ENCODE data around the gene ZNF710.

Gene ZNF710

DNA sequence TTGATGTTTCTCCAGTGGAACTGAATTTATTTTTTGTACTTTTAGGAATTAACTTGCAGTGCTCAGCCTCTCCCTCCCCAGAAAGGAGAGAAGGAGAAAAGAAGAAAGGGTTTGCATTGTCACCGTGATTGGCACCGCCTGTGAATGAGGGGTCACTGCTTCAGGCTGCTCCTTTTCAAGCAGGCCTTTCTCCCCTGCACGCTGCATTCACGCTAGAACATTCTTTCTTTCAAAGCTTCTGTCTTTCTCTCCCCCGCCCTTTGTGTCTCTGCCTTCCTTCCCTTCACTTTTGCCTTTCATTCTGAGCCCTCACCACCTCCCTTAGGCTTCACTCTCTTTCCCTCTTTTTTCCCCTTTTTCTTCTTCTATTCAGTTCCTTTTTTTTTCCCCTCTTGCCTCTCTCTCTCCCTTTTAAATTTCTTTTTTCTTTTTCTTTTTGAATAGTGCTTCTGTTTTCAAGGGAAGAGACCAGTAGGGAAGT is 42.4 kb downstream of the ZNF710 start:
- in situ Hi-C loops (cut with MboI; ENCODE audit: low sequenced_read_pairs): no loop called here
- H3K9me3 ChIP-seq: no peaks in the 10 kb centered on the region
- no peaks in the 10 kb centered on the region for H3K4me1 ChIP-seq
- DNase-seq (ENCODE audit: low spot score in 2 of 2): no peak
- H3K4me3 ChIP-seq: no peak overlapping the region
- H3K27me3 ChIP-seq (ENCODE audit: low read depth): no peaks in the 10 kb centered on the region
- H3K36me3 ChIP-seq (replicated peaks): no peaks in the 10 kb centered on the region

DNA sequence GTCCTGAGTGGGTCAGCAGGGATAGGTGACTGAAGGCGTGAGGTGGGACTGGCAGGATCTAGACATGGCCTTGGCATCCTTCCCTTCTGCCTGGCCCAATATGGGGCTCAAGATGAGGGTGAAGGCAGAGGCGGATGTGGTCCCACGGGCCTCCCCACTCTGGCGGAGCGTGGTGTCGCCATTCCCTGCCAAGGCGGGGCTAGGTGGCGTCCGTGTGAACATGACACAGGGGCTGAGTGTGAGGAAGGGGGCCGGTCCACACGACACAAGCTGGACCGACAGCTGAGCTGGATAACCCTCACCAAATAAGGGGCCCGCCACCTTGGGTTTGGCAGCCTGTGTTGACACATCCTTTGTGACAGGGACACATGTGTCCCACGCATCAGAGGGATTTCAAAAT is 43.1 kb downstream of the ZNF710 start:
- Histone ChIP-seq H3K9me3 (no peaks in the 10 kb centered on the region), H3K36me3 (replicated peaks) (no peaks in the 10 kb centered on the region), H3K27me3 (ENCODE audit: low read depth) (no peaks in the 10 kb centered on the region), H3K4me3 (no peak overlapping the region), H3K4me1 (no peaks in the 10 kb centered on the region)
- DNase-seq (ENCODE audit: low spot score in 2 of 2): no peak
- in situ Hi-C loops (cut with MboI; ENCODE audit: low sequenced_read_pairs): no loop called here

DNA sequence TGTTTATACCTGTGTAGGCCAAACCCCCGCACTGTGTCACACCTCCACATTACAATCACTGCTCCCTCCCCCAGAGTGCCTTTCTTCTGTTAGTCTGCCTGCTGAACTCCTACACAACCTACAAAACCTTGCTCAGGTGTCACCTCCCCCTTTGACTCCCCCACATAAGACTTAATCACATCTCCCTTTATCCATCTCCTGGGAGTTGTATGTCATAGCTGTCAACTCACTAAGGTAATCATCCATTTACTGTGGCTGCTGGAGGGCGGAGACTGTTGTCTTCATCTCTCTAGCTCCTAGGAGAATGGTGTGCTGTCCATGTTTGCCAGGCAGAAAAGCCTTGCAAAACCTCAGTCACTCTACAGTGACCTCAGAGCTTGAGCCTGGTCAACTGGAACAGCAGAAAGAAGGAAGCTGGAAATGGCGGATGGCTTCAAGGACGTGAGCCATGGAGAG is 43.8 kb downstream of the ZNF710 start:
- H3K4me3 ChIP-seq: no peak overlapping the region
- H3K36me3 ChIP-seq (replicated peaks): no peaks in the 10 kb centered on the region
- no peaks in the 10 kb centered on the region for H3K27me3 ChIP-seq (ENCODE audit: low read depth)
- in situ Hi-C loops (cut with MboI; ENCODE audit: low sequenced_read_pairs): no loop called here
- no peak for DNase-seq (ENCODE audit: low spot score in 2 of 2)
- H3K9me3 ChIP-seq: no peaks in the 10 kb centered on the region
- no peaks in the 10 kb centered on the region for H3K4me1 ChIP-seq

DNA sequence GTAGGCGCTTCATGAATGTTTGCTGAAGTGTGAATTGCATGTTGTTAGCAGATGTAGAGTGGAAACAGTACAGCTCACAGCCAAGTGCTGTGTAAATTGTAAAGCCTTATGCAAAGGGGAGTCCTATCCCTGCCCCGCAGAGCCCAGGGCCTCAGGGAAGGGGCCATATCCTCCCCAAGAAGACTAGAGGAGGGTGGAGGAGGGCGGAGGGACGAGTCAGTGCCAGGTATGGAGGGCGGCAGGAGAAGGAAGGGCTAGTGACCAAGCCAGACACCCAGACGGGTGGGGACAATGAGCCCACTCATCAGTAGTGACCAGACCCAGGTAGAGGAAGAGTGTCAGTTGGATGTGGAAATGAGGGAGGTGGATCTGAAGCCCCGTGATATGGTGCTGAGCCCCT is 45.2 kb downstream of the ZNF710 start:
- no peaks in the 10 kb centered on the region for H3K36me3 ChIP-seq (replicated peaks)
- in situ Hi-C loops (cut with MboI; ENCODE audit: low sequenced_read_pairs): no loop called here
- H3K9me3 ChIP-seq: no peaks in the 10 kb centered on the region
- no peaks in the 10 kb centered on the region for H3K4me1 ChIP-seq
- H3K27me3 ChIP-seq (ENCODE audit: low read depth): no peaks in the 10 kb centered on the region
- H3K4me3 ChIP-seq: no peak overlapping the region
- DNase-seq (ENCODE audit: low spot score in 2 of 2): no peak

DNA sequence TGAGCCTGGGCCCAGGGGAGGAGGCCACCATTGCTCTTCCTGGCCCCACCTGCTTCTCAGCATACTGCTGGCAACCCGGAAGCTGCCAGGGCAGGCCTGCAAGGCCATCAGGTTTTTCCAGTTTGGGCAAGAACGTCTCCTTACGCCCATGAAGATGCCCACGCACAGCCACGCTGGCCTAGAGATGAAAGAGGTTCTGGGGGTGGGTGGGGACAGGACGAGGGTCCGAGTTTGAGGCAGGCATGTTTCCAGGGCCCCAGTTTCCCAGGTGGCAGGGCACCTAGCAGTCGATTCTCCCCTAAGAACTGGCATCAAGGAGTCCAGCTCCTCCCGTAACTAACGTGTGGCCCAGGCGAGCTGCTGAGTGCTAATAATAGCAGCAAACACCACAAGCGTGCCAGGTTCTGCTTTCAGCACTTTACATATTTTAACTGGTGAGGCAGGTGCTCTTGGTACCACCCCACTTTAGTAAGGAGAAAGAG is 45.8 kb downstream of the ZNF710 start:
- no peaks in the 10 kb centered on the region for H3K27me3 ChIP-seq (ENCODE audit: low read depth)
- no peak overlapping the region for H3K4me3 ChIP-seq
- no peaks in the 10 kb centered on the region for H3K36me3 ChIP-seq (replicated peaks)
- in situ Hi-C loops (cut with MboI; ENCODE audit: low sequenced_read_pairs): no loop called here
- H3K9me3 ChIP-seq: no peaks in the 10 kb centered on the region
- no peak for DNase-seq (ENCODE audit: low spot score in 2 of 2)
- no peaks in the 10 kb centered on the region for H3K4me1 ChIP-seq

DNA sequence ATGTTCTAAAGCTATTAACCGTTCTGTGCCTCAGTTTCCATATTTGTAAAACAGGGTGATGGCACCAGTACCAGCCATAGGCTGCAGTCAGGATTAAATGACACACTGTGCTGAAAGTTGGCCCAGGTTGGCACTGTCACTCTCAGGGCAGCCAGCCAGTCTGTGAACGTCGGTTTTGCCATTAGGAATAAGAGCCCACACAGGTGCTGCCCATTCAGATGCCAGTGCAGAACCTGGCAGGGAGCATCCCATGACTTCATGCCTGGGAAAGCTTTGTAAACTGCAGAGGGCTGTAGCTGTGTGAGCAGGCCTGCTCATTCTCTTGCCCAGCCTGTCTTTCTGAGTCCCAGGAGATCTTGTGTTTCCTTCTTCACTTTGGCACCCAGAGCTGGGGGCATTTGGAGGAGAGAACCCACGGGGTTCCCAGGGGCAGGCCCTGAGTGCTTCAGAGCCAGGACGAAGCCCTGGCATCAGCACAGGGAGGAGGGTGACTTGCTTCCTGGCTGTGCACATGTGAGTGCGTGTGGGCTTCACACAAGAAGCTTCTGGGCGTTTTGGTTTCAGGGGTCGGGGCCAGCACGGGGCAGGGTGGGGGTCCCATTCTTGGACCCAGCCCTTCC is 46.9 kb downstream of the ZNF710 start:
- Histone ChIP-seq H3K4me1 (no peaks in the 10 kb centered on the region), H3K9me3 (no peaks in the 10 kb centered on the region), H3K4me3 (no peak overlapping the region), H3K27me3 (ENCODE audit: low read depth) (no peaks in the 10 kb centered on the region), H3K36me3 (replicated peaks) (no peaks in the 10 kb centered on the region)
- no peak for DNase-seq (ENCODE audit: low spot score in 2 of 2)
- in situ Hi-C loops (cut with MboI; ENCODE audit: low sequenced_read_pairs): no loop called here

DNA sequence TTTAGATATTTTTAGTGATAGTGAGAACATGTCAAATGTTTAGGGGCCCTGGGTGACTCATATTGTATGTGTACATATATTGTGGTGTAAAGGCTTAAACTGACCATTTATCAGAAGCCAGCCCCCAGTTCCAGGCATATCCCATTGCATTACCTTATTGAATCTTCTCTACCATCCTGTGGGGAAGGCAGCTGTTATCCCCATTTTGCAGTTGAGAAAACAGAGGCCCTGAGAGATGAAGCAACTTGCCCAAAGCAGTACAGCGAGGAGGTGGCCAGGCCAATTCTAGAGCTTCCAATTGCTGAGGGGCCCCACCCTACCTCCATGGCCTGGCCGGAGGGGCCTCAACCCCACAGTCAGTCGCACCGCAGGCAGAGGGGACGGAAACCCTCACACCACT is 47.9 kb downstream of the ZNF710 start:
- no peak overlapping the region for H3K4me3 ChIP-seq
- no peaks in the 10 kb centered on the region for H3K9me3 ChIP-seq
- no peak for DNase-seq (ENCODE audit: low spot score in 2 of 2)
- in situ Hi-C loops (cut with MboI; ENCODE audit: low sequenced_read_pairs): no loop called here
- H3K27me3 ChIP-seq (ENCODE audit: low read depth): no peaks in the 10 kb centered on the region
- H3K4me1 ChIP-seq: no peaks in the 10 kb centered on the region
- no peaks in the 10 kb centered on the region for H3K36me3 ChIP-seq (replicated peaks)

DNA sequence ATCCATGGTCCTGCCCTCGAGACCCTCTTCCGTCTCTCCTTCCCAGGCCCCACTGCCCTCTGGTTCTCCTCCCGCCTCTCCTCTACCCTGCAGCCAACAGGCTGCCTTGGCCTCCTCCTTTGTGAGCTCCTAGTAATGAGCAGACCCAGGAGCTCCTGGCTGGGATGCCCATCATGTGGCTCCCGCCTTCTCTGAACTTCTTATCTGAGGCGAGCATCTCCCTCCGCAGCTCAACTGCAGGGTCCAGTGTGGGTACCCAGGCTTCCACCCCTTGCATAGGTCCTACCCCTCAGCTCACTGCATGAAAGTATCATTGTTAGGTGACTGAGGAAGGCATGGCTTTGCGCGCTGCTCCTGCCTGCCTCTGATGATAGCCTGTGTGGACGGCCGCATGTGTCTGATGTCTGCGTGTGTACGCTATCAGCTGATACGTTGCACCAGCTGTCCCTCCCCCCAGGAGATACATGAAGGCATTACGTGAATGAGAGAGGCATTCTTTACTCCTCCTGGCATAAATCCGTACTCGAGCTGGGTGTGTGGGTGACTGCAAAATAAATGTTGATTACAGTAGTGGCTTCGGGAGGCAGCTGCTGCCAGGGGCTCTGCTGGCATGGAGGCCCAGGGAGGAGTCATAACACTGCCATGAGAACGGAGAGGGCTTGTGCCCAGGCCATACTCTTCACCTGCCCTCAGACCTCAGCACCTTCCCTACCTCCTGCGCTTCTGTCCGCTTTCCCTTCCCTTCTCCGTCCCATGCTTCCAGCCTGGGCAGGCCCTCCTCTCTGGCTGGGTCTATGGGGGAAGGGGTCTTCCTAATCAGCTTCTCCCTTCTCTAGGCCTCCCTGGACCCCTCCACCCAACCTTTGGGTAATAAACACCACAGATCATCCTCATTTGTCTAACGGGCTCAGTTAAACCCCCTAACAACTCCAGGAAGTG is 48.8 kb downstream of the ZNF710 start:
- DNase-seq (ENCODE audit: low spot score in 2 of 2): no peak
- Histone ChIP-seq H3K4me1 (peaks cover 5% of the 10 kb centered on the region), H3K36me3 (replicated peaks) (no peaks in the 10 kb centered on the region), H3K9me3 (no peaks in the 10 kb centered on the region), H3K27me3 (ENCODE audit: low read depth) (no peaks in the 10 kb centered on the region), H3K4me3 (no peak overlapping the region)
- in situ Hi-C loops (cut with MboI; ENCODE audit: low sequenced_read_pairs): no loop called here

DNA sequence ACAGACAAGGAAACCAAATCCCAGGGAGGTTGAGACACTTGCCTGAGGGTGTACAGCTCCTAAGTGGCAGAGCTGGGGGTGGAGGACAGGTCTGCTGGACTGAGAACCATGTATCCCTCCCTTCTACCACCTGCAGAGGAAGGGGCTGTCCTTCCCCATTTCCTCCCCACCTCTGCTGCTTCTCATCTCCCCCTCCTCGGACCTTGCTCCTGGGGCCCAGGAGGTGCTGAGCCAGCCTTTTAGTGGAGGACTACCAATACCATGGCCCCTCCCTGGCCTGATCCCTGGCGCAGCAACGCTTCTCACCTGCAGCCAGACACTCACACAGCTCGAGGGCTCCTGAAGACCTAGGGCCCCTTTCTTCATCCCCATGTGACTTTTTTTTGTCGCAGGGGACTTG is 50.8 kb downstream of the ZNF710 start:
- no peak for DNase-seq (ENCODE audit: low spot score in 2 of 2)
- no peaks in the 10 kb centered on the region for H3K9me3 ChIP-seq
- no peaks in the 10 kb centered on the region for H3K27me3 ChIP-seq (ENCODE audit: low read depth)
- H3K4me1 ChIP-seq: peaks cover 5% of the 10 kb centered on the region
- no peaks in the 10 kb centered on the region for H3K36me3 ChIP-seq (replicated peaks)
- H3K4me3 ChIP-seq: no peak overlapping the region
- in situ Hi-C loops (cut with MboI; ENCODE audit: low sequenced_read_pairs): no loop called here

DNA sequence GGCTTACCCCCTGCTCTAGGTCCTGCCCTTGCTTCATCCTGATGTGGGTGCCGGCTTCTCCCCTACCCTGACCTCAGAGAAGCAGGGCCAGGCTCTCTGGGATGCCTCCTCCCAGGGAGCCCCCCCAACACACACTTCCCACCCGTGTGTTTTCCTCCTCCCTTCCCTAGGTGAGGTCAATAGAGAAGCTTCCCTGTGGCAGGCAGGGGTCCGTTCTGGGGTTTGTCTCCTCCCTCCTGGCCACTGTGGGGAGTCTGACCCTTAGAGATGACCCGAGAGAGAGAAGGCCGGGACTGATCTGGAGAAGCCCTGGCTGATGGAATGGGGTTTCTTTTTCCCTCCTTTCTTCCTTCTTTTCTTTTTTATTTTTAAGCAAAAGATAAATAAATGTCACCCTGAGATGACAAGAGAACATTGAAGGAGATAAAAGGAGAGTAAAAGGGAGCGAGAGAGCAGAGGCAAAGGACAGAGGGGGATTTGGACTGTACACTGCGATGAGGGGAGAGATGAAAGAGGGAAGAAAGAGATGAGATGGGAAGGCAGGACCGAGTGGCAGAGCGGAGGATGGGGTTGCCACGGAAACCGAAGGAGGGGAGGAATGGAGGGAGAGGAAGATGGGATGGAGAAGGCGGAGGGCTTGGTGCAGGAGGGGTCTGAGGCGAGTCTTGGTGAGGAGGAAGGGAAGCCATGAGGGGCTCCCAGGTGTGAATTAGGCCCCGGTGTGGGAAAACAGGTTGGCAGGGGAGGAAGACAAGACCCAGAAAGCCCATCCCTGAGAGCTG is 52.8 kb downstream of the ZNF710 start:
- H3K9me3 ChIP-seq: no peaks in the 10 kb centered on the region
- DNase-seq (ENCODE audit: low spot score in 2 of 2): no peak
- no peaks in the 10 kb centered on the region for H3K36me3 ChIP-seq (replicated peaks)
- no peak overlapping the region for H3K4me3 ChIP-seq
- no peaks in the 10 kb centered on the region for H3K27me3 ChIP-seq (ENCODE audit: low read depth)
- H3K4me1 ChIP-seq: peaks cover 5% of the 10 kb centered on the region
- in situ Hi-C loops (cut with MboI; ENCODE audit: low sequenced_read_pairs): no loop called here

DNA sequence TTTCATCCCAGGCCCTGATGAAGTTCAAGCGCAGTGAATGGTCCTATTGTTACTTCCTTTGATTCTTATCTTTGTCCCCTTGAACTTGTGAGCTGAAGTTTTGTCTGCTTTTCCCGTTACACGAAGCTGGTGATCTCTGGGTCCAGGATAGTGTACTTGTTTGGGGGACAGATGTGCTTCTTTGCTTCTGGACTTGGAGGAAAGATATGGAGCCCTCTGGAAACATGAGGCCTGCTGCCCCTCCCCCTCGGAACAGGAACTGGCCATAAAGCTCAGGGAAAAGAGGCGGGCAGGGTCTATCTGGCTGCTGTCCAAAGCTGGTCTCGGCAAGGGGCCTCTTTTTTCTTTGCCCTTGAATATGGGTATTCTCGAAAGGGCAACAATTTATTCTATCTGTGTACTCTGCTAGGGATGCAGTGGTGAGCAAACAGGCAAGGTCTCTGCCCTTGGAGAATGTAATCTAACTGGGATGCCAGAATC is 53.5 kb downstream of the ZNF710 start:
- Histone ChIP-seq H3K4me1 (peaks cover 5% of the 10 kb centered on the region), H3K36me3 (replicated peaks) (no peaks in the 10 kb centered on the region), H3K4me3 (no peak overlapping the region), H3K27me3 (ENCODE audit: low read depth) (no peaks in the 10 kb centered on the region), H3K9me3 (no peaks in the 10 kb centered on the region)
- peak in 1 of 2 experiments; percentile 63 for DNase-seq (ENCODE audit: low spot score in 2 of 2)
- in situ Hi-C loops (cut with MboI; ENCODE audit: low sequenced_read_pairs): no loop called here

DNA sequence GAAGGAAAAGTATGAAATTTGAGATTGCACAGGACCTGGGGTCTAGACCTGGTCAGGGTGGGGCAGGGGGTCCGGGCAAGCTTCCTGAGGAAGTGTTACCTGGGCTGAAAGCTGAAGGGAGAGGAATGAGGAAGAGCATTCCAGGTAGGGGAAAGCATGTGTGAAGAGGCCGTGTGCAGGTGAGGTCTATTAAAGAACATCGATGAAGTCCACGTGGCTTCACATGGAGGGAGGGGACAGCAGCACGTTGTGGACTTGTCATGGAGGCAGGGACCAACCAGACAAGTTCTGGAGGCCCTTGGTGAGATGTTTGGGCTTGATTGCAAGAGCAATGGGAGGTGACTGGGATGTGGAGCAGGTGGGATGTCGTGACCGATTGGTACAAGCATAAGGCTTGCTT is 54.1 kb downstream of the ZNF710 start:
- no peaks in the 10 kb centered on the region for H3K36me3 ChIP-seq (replicated peaks)
- DNase-seq (ENCODE audit: low spot score in 2 of 2): no peak
- no peaks in the 10 kb centered on the region for H3K27me3 ChIP-seq (ENCODE audit: low read depth)
- no peak overlapping the region for H3K4me3 ChIP-seq
- H3K9me3 ChIP-seq: no peaks in the 10 kb centered on the region
- in situ Hi-C loops (cut with MboI; ENCODE audit: low sequenced_read_pairs): no loop called here
- H3K4me1 ChIP-seq: peaks cover 5% of the 10 kb centered on the region

DNA sequence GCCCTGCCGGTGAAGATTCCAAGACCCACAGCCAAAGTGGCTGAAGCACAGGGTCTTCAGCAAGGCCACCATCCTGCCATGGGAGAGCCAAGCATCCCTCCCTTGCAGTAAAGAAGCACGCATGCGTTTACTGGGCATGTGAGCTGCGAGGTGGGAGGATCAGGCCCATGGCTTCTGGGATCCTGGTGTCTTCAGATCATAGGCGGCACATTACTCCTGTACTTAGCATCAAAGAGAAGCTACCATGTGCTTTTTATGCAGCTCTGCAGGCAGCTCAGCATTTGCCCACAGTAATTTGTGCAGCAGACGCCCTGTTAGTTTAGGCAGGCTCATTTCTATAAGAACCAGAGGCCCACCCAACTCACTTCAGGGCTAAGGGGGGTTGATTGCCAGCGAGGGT is 55.4 kb downstream of the ZNF710 start:
- no peak for DNase-seq (ENCODE audit: low spot score in 2 of 2)
- H3K4me1 ChIP-seq: peaks cover 5% of the 10 kb centered on the region
- no peaks in the 10 kb centered on the region for H3K9me3 ChIP-seq
- no peaks in the 10 kb centered on the region for H3K36me3 ChIP-seq (replicated peaks)
- H3K4me3 ChIP-seq: no peak overlapping the region
- in situ Hi-C loops (cut with MboI; ENCODE audit: low sequenced_read_pairs): no loop called here
- H3K27me3 ChIP-seq (ENCODE audit: low read depth): no peaks in the 10 kb centered on the region

Data from HAP-1 (cell line).